Heart left ventricle (tissue), 16 donors: ENCODE results near the gene RGS10. TPM values are rescaled to one million over a fixed set of nuclear protein-coding genes. Genes with fewer than 3 reads are reported as not detected.
"Not testable (repeated sequence)": the region's sequence is repeated elsewhere in the genome, so short reads cannot be mapped to it uniquely, and the experiment has no call there.

Experiments used
- ATAC-seq, 4 donors: fragments of 200-7000 bp; cut with Tn5 transposase; one replicate each; pipeline ENCODE4 v1.9.1; 2020 to 2022; ENCODE audit warnings: moderate library complexity in 4 of 4, mild to moderate bottlenecking in 3 of 4, moderate number of reproducible peaks in 1 of 4
- DNase-seq, 5 donors: peaks; one replicate each; pipeline ENCODE4 v3.0.0-alpha.2; 2020
- H3K27ac ChIP-seq, 12 donors: fragments of 200-600 bp; sonication (generic) in 4 of 12; one replicate each; pipeline versions ENCODE4 v1.5.0 to v1.8.0; 2016 to 2022; ENCODE audit warnings: mild to moderate bottlenecking in 2 of 12
- H3K27me3 ChIP-seq, 9 donors: fragments of 200-600 bp; sonication (generic) in 2 of 9; one replicate each; pipeline versions ENCODE4 v1.5.1 to v1.8.0; 2016 to 2022; ENCODE audit warnings: mild to moderate bottlenecking in 3 of 9
- H3K36me3 ChIP-seq, 9 donors: fragments of 200-600 bp; sonication (generic) in 2 of 9; one replicate each; pipeline versions ENCODE4 v1.5.0 to v1.8.0; 2018 to 2022; ENCODE audit warnings: mild to moderate bottlenecking in 2 of 9
- H3K4me1 ChIP-seq, 12 donors: fragments of 200-600 bp; sonication (generic) in 4 of 12; one replicate each; pipeline versions ENCODE4 v1.5.0 to v1.8.0; 2016 to 2022; ENCODE audit warnings: mild to moderate bottlenecking in 3 of 12
- H3K4me3 ChIP-seq, 12 donors: fragments of 200-600 bp; sonication (generic) in 4 of 12; one replicate each; pipeline versions ENCODE4 v1.5.0 to v1.8.0; 2017 to 2022; ENCODE audit warnings: mild to moderate bottlenecking in 9 of 12, moderate library complexity in 4 of 12
- H3K9me3 ChIP-seq, 12 donors: fragments of 200-600 bp; sonication (generic) in 4 of 12; one replicate each; pipeline versions ENCODE4 v1.5.0 to v1.8.0; 2016 to 2022; ENCODE audit warnings: mild to moderate bottlenecking in 1 of 12
- CTCF ChIP-seq, 12 donors: fragments of 200-600 bp; sonication (generic) in 4 of 12; IDR thresholded peaks; one replicate each; pipeline versions ENCODE4 v1.5.0 to v1.8.0; 2018 to 2022; ENCODE audit warnings: antibody characterized with exemption in 12 of 12, mild to moderate bottlenecking in 5 of 12
- POLR2A ChIP-seq, 2 donors: fragments of 450-650 bp; IDR thresholded peaks; one replicate each; pipeline ENCODE4 v1.6.1; 2017; ENCODE audit warnings: antibody characterized with exemption in 2 of 2, mild to moderate bottlenecking in 2 of 2, moderate library complexity in 2 of 2
- WGBS, 4 donors: extraction: QIAGEN DNeasy Blood & Tissue Kit in 2 of 4; methylation state at CpG; one replicate each; pipeline versions ENCODE4 v1.1.5 to v1.1.7; 2013 to 2018; 5-methylcytosine and 5-hydroxymethylcytosine counted together
- intact Hi-C, 10 donors: fragments of 100-400 bp; cut with DNase I; formaldehyde crosslinking; loops; one replicate each; pipeline versions ENCODE4 v1.11.1 to v1.14.2; 2022
- polyA plus RNA-seq, 2 donors: library from polyadenylated mRNA; stranded (reverse); fragments of 200-250 nt; gene quantifications; one replicate each; pipeline ENCODE4 v1.2.3, GENCODE V29; 2013
- total RNA-seq, 9 donors: library from RNA; depleted of rRNA in 2 of 9; stranded (reverse); fragments of >200 nt in 2 of 9; fragmentation: NEBNext Ultra II Directional in 3 of 9; extraction: Animal tissue kit (Norgen Biotek cat#: 25700) in 3 of 9; gene quantifications; one replicate each; pipeline versions ENCODE4 v1.1.0 to v1.2.4, GENCODE V29; 2016 to 2023
- donor health status: ischemic (EF 13 %, LVEDD 7.1; RV severe dilation, severe dysfunction).
- donor health status: healthy with polysubstance abuse.
- donor health status: DM: no; HTN: yes; CAD: no.
- donor health status: DM: no; HTN: no; CAD: no.
- donor health status: ischemic (EF 25% LVEDD 6.9; RV normal size, moderate dysfunction).
- donor health status: ischemic (EF 25% LVEDD 5.7; RV mildly dilated, moderate dysfunction).
- donor health status: healthy.
- donor health status: DM: yes; HTN: yes; CAD: no.
- donor health status: ischemic (EF 35%, LVEDD 5.7; RV mildly dilated, moderate dysfunction).
- donor health status: nonischemic (EF 11% LVEDD 7.7; RV severe dilation, severe dysfunction).
- donor health status: DM: yes; HTN: yes; CAD: no.
- donor health status: PGD.
- donor health status: ischemic (EF 29% LVEDD 5.4; RV normal size, mild dysfunction).
- donor health status: nonischemic (EF 23%, LVEDD 6.1; RV moderate dilation, normal function).

RGS10 gene
- total and polyA plus RNA-seq, 11 donors, result 1.6 to 25.2 (median 4.7) TPM

DNA sequence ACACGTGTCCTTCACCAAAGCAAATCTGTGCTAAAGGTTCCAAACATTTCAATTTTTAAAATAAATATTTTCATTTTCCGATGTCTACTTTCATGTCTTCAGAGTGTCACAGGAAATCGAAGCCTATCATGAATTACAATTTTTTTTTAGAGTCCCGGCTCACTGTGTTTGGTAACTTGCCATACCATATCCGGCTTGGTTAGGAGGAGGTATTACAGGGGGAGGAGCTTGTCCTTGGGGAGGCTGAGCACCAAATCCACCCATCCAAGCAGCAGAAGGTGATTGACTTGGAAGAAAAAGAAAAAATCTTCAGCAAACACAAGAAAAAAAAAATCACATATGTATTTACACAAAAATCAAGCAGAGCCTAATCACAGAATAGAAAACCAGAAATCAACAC lies 33.0 kb upstream of the RGS10 start:
- intact Hi-C loops, result no loop called here
- Histone ChIP-seq H3K27ac (peak overlapping the region in 1 of 12 donors; percentile 39), H3K27me3 (no peaks in the 10 kb centered on the region), H3K4me1 (peaks cover 0 to 15% (median 0%) of the 10 kb centered on the region in 12 donors), H3K36me3 (peaks cover 0 to 92% (median 86%) of the 10 kb centered on the region in 9 donors), H3K4me3 (no peak overlapping the region), H3K9me3 (no peaks in the 10 kb centered on the region)
- ATAC-seq (peak in 2 of 4 donors; percentile 56 to 58), DNase-seq (no peak)
- 36 to 59% (median 39%) methylated on average over 5 of the region's 5 CpGs for WGBS, 4 donors
- TF ChIP-seq CTCF (IDR thresholded peaks at IDR 0.05) (no peak), POLR2A (IDR thresholded peaks at IDR 0.05) (no peak)

- no peak for TF ChIP-seq CTCF (IDR thresholded peaks at IDR 0.05)
- no peak for TF ChIP-seq POLR2A (IDR thresholded peaks at IDR 0.05)
- DNase-seq, result no peak
- H3K9me3 ChIP-seq, result no peaks in the 10 kb centered on the region
- intact Hi-C loops, result no loop called here
- H3K4me3 ChIP-seq, result no peak overlapping the region
- ATAC-seq, result no peak
- H3K27me3 ChIP-seq, result no peaks in the 10 kb centered on the region
- peaks cover 0 to 18% (median 11%) of the 10 kb centered on the region in 9 donors for H3K36me3 ChIP-seq
- no peak overlapping the region for H3K27ac ChIP-seq
- 88 to 92% (median 90%) methylated on average over 8 of the region's 8 CpGs for WGBS, 4 donors
- H3K4me1 ChIP-seq, result peaks cover 0 to 9% (median 0%) of the 10 kb centered on the region in 12 donors
Measured at GRCh38 chr10:119567978-119568377, 25.5 kb upstream of the RGS10 start.

DNA sequence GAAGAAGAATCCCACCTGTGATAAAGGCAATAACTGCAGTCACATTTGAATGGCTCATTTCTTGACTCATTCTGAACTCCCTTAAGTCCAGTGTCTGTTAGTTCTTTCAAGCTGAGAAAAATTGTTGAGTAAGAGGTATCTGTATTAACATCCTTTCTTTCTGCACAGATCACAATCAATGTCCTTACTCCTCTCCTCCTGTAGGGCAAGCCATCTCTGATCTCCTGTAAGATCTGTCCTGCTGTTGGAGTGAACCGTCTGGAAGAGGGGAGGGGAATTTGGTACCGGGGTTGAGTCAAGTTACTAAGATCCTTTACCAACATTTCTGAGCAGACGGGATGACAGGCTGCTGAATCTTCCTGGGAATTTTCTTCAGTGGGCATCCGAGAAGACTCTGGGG lies 19.6 kb upstream of the RGS10 start:
- DNase-seq (no peak), ATAC-seq (no peak)
- Histone ChIP-seq H3K9me3 (no peaks in the 10 kb centered on the region), H3K4me1 (no peaks in the 10 kb centered on the region), H3K27me3 (no peaks in the 10 kb centered on the region), H3K27ac (no peak overlapping the region), H3K4me3 (no peak overlapping the region), H3K36me3 (no peaks in the 10 kb centered on the region)
- intact Hi-C loops, result no loop called here
- TF ChIP-seq CTCF (IDR thresholded peaks at IDR 0.05), result no peak
- 82 to 93% (median 89%) methylated on average over 4 of the region's 4 CpGs for whole genome bisulfite sequencing, 4 donors

DNA sequence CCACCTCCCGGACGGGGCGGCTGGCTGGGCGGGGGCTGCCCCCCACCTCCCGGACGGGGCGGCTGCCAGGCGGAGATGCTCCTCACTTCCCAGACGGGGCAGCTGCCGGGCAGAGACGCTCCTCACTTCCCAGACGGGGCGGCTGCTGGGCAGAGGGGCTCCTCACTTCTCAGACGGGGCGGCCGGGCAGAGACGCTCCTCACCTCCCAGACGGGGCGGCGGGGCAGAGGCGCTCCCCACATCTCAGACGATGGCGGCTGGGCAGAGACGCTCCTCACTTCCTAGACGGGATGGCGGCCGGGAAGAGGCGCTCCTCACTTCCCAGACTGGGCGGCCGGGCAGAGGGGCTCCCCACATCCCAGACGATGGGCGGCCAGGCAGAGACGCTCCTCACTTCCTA lies 17.0 kb upstream of the RGS10 start:
- intact Hi-C loops, H3K9me3 ChIP-seq, H3K36me3 ChIP-seq, H3K27me3 ChIP-seq, DNase-seq, ATAC-seq, H3K4me1 ChIP-seq, H3K27ac ChIP-seq, H3K4me3 ChIP-seq: not testable (repeated sequence)
- 93 to 98% (median 94%) methylated on average over 21 to 33 of the region's 33 CpGs for WGBS, 4 donors

DNA sequence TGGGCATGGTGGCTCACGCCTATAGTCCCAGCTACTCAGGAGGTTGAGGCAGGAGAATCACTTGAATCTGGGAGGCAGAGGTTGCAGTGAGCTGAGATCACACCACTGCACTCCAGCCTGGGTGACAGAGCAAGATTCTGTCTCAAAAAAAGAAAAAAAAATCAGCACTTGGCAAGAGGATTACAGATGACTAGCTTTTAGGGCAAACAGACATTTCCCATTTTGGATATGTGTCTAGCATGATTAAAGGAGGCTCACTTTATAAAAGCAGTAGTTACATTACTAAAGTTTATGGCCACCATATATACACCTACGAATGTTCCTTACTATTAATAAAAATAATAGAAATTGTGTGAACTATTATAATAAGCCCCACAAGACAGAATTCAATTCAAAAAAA lies 13.6 kb upstream of the RGS10 start:
- H3K36me3 ChIP-seq, DNase-seq, H3K27me3 ChIP-seq, intact Hi-C loops, H3K27ac ChIP-seq, ATAC-seq, H3K4me1 ChIP-seq, H3K9me3 ChIP-seq, H3K4me3 ChIP-seq: not testable (repeated sequence)
- 88 to 96% (median 94%) methylated on average over 2 of the region's 2 CpGs for WGBS, 4 donors
